ENCODE data around the gene CDH8.

The CDH8 gene

DNA sequence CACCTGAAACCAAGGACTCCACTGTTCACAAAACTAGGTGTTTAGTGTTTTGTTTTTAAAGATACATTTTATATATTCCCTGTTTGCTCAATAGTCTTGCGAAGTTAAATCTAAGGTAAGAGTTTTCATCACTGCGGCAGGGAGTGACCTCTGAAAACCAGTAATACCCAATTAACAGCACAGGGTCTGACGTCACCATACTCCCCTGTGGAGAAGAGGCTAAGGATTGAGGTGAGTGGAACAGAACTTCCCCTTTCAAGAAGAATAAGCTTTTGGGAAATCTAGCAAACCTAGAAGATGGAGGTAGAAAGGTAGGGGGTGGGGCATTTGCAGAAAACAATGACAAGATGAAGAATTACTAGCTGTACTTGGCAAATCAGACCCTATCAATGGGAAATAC lies 120.7 kb downstream of the CDH8 start:
- Histone ChIP-seq H4K20me1 (no peaks in the 10 kb centered on the region), H3K4me3 (no peak overlapping the region), H3K4me1 (peaks cover 0 to 8% (median 0%) of the 10 kb centered on the region in 10 experiments; a peak in 2 of 20 replicates), H3K4me2 (no peak overlapping the region), H3K27me3 (no peaks in the 10 kb centered on the region), H3K27ac (no peak overlapping the region), H3K9me3 (replicated peaks in 1 of 11) (no peaks in the 10 kb centered on the region), H3K9ac (no peak overlapping the region), H3K36me3 (no peaks in the 10 kb centered on the region)
- TF ChIP-seq Cebpa-rat (IDR thresholded peaks at IDR 0.05), result no peak

GRCh38 chr16:61909074-61909473 lies 127.2 kb downstream of the CDH8 start:
- Histone ChIP-seq H3K27me3 (no peaks in the 10 kb centered on the region), H3K27ac (no peak overlapping the region), H3K36me3 (no peaks in the 10 kb centered on the region), H3K9ac (no peak overlapping the region), H4K20me1 (no peaks in the 10 kb centered on the region), H3K9me3 (replicated peaks in 1 of 11) (no peaks in the 10 kb centered on the region), H3K4me3 (no peak overlapping the region), H3K4me2 (no peak overlapping the region), H3K4me1 (no peaks in the 10 kb centered on the region)
- TF ChIP-seq Cebpa-rat (IDR thresholded peaks at IDR 0.05), result no peak

DNA sequence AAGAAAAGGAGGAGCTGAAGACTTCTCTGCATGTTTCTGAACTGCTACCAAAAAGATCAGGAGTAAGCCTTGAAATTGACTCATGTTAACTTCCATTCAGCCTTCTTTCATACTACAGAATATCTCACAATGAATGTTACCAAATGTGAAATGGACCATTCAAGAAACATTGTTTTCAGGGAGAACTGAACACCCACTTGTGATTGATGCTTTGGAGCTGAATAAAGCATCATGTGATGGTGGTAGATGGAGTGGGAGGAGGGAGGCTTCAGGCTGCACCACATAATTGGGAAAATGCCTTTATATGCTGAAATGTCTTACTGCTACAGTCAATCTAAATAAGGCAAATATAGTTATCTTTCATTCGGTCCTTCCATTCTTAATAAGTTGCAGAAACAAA lies 127.8 kb downstream of the CDH8 start:
- Histone ChIP-seq H3K9me3 (replicated peaks in 1 of 11) (no peaks in the 10 kb centered on the region), H3K36me3 (no peaks in the 10 kb centered on the region)
- TF ChIP-seq Cebpa-rat (IDR thresholded peaks at IDR 0.05), result no peak

GRCh38 chr16:61901689-61902088 lies 134.5 kb downstream of the CDH8 start:
- Histone ChIP-seq H3K9ac (no peak overlapping the region), H3K9me3 (replicated peaks in 1 of 11) (no peaks in the 10 kb centered on the region), H3K27ac (no peak overlapping the region), H3K36me3 (no peaks in the 10 kb centered on the region), H3K4me1 (peaks cover 0 to 11% (median 2%) of the 10 kb centered on the region in 10 experiments; a peak in 6 of 20 replicates), H3K4me2 (no peak overlapping the region), H3K27me3 (no peaks in the 10 kb centered on the region), H4K20me1 (no peaks in the 10 kb centered on the region), H3K4me3 (no peak overlapping the region)
- no peak for TF ChIP-seq Cebpa-rat (IDR thresholded peaks at IDR 0.05)

More for the DNA sequence above, 127.8 kb downstream of the CDH8 start:
- H3K9ac ChIP-seq, result no peak overlapping the region
- no peak overlapping the region for H3K27ac ChIP-seq
- H3K4me3 ChIP-seq, result no peak overlapping the region
- H3K4me2 ChIP-seq, result no peak overlapping the region
- no peaks in the 10 kb centered on the region for H3K4me1 ChIP-seq
- no peaks in the 10 kb centered on the region for H4K20me1 ChIP-seq
- H3K27me3 ChIP-seq, result no peaks in the 10 kb centered on the region

DNA sequence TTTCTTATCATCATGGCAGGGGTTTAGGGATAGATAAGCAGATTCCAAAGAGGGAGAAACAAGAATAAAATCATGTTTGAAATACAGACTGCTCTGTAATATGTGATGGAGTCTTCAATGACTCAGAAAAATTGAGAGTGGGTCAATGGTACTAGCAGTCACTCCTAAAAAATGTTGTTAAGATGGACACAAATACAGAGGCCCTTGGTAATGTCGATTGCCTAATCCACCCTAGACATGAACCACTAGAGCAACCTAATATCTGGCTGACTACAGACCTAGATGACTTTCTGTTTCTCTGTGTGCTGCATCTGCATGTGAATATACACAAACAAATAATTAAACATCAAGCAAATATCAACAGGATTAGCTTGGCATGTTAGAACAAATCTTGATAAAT lies 135.8 kb downstream of the CDH8 start:
- no peaks in the 10 kb centered on the region for H3K36me3 ChIP-seq
- H3K4me3 ChIP-seq, result no peak overlapping the region
- no peak for TF ChIP-seq Cebpa-rat (IDR thresholded peaks at IDR 0.05)

GRCh38 chr16:61897657-61898056 lies 138.6 kb downstream of the CDH8 start:
- no peaks in the 10 kb centered on the region for H3K9me3 ChIP-seq (replicated peaks in 1 of 11)
- no peaks in the 10 kb centered on the region for H4K20me1 ChIP-seq
- no peak overlapping the region for H3K4me3 ChIP-seq
- H3K4me1 ChIP-seq, result peaks cover 0 to 11% (median 2%) of the 10 kb centered on the region in 10 experiments; a peak in 6 of 20 replicates
- no peak overlapping the region for H3K9ac ChIP-seq
- H3K4me2 ChIP-seq, result peak overlapping the region in 5 of 11 experiments; percentile 3 to 36 (median 25); a peak in 5 of 22 replicates
- TF ChIP-seq Cebpa-rat (IDR thresholded peaks at IDR 0.05), result no peak
- no peaks in the 10 kb centered on the region for H3K27me3 ChIP-seq
- no peak overlapping the region for H3K27ac ChIP-seq
- H3K36me3 ChIP-seq, result no peaks in the 10 kb centered on the region

More for the DNA sequence above, 135.8 kb downstream of the CDH8 start:
- H3K27ac ChIP-seq, result no peak overlapping the region
- H3K4me1 ChIP-seq, result peaks cover 0 to 11% (median 2%) of the 10 kb centered on the region in 10 experiments; a peak in 6 of 20 replicates
- no peaks in the 10 kb centered on the region for H3K27me3 ChIP-seq
- H4K20me1 ChIP-seq, result no peaks in the 10 kb centered on the region
- no peaks in the 10 kb centered on the region for H3K9me3 ChIP-seq (replicated peaks in 1 of 11)
- no peak overlapping the region for H3K4me2 ChIP-seq
- H3K9ac ChIP-seq, result no peak overlapping the region

GRCh38 chr16:61892531-61892930 lies 143.7 kb downstream of the CDH8 start:
- Histone ChIP-seq H3K9me3 (replicated peaks in 1 of 11) (no peaks in the 10 kb centered on the region), H3K9ac (no peak overlapping the region), H3K4me2 (no peak overlapping the region), H3K4me3 (no peak overlapping the region), H3K27ac (no peak overlapping the region), H3K36me3 (no peaks in the 10 kb centered on the region), H3K27me3 (no peaks in the 10 kb centered on the region), H4K20me1 (no peaks in the 10 kb centered on the region), H3K4me1 (peaks cover 0 to 13% (median 8%) of the 10 kb centered on the region in 10 experiments; a peak in 18 of 20 replicates)
- TF ChIP-seq Cebpa-rat (IDR thresholded peaks at IDR 0.05), result no peak

- H3K36me3 ChIP-seq, result no peaks in the 10 kb centered on the region
- no peak overlapping the region for H3K4me3 ChIP-seq
- H3K27ac ChIP-seq, result no peak overlapping the region
- no peaks in the 10 kb centered on the region for H4K20me1 ChIP-seq
- TF ChIP-seq Cebpa-rat (IDR thresholded peaks at IDR 0.05), result no peak
- no peaks in the 10 kb centered on the region for H3K27me3 ChIP-seq
- no peak overlapping the region for H3K4me2 ChIP-seq
- H3K9ac ChIP-seq, result no peak overlapping the region
- peaks cover 0 to 15% (median 11%) of the 10 kb centered on the region in 10 experiments; a peak in 18 of 20 replicates for H3K4me1 ChIP-seq
- no peaks in the 10 kb centered on the region for H3K9me3 ChIP-seq (replicated peaks in 1 of 11)
These were observed 144.8 kb downstream of the CDH8 start for GRCh38 chr16:61891460-61891859.

DNA sequence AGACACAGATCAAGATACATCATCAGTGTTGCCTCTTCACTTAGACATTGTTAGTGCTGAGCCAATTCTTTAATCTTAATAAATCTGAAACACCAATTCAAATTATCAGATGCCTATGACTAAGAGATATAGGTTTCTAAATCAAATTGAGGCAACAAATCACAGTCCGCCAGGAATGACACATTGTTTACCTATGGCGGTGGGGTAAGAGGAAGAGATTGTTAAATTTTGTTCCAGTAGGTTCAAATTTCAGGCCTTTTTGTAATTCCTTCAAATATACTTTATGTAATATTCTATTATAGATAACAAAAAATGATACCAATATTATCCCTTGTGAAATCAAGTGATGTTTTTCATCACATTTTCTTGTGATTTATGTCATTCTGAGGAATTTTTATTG lies 145.9 kb downstream of the CDH8 start:
- H3K27ac ChIP-seq, result no peak overlapping the region
- H3K4me2 ChIP-seq, result no peak overlapping the region

GRCh38 chr16:61887903-61888302 lies 148.3 kb downstream of the CDH8 start:
- H3K4me3 ChIP-seq, result no peak overlapping the region
- H3K27me3 ChIP-seq, result no peaks in the 10 kb centered on the region
- H3K36me3 ChIP-seq, result no peaks in the 10 kb centered on the region
- no peaks in the 10 kb centered on the region for H3K9me3 ChIP-seq (replicated peaks in 1 of 11)
- TF ChIP-seq Cebpa-rat (IDR thresholded peaks at IDR 0.05), result no peak
- no peaks in the 10 kb centered on the region for H4K20me1 ChIP-seq
- H3K27ac ChIP-seq, result peak overlapping the region in 10 of 11 experiments; percentile 16 to 80 (median 61); a peak in 19 of 22 replicates
- peak overlapping the region in 10 of 11 experiments; percentile 31 to 66 (median 50); a peak in 18 of 22 replicates for H3K4me2 ChIP-seq
- peak overlapping the region in 2 of 11 experiments; percentile 34 to 40; a peak in 3 of 22 replicates for H3K9ac ChIP-seq
- H3K4me1 ChIP-seq, result peaks cover 0 to 15% (median 11%) of the 10 kb centered on the region in 10 experiments; a peak in 18 of 20 replicates

More for the DNA sequence above, 145.9 kb downstream of the CDH8 start:
- H3K9ac ChIP-seq, result no peak overlapping the region
- H3K27me3 ChIP-seq, result no peaks in the 10 kb centered on the region
- H3K36me3 ChIP-seq, result no peaks in the 10 kb centered on the region
- H3K4me3 ChIP-seq, result no peak overlapping the region
- no peaks in the 10 kb centered on the region for H4K20me1 ChIP-seq
- no peaks in the 10 kb centered on the region for H3K9me3 ChIP-seq (replicated peaks in 1 of 11)
- H3K4me1 ChIP-seq, result peaks cover 0 to 15% (median 11%) of the 10 kb centered on the region in 10 experiments; a peak in 18 of 20 replicates
- TF ChIP-seq Cebpa-rat (IDR thresholded peaks at IDR 0.05), result no peak

All from BLaER1 treated with 17β-estradiol and CSF1 and Interleukin-3, amounts not matched to agents 10 nM and 100 nM (cell line).